Activated CD4-positive, alpha-beta T cell treated with anti-CD3 and anti-CD28 coated beads, Interleukin-2, amount 50 U/mL, for 1 hour (primary cell): ENCODE data around the gene NFATC1.

ENCODE experiments used
- DNase-seq: peaks from one replicate; pipeline ENCODE4 v3.0.0-alpha.2; 2020

Gene NFATC1

DNA sequence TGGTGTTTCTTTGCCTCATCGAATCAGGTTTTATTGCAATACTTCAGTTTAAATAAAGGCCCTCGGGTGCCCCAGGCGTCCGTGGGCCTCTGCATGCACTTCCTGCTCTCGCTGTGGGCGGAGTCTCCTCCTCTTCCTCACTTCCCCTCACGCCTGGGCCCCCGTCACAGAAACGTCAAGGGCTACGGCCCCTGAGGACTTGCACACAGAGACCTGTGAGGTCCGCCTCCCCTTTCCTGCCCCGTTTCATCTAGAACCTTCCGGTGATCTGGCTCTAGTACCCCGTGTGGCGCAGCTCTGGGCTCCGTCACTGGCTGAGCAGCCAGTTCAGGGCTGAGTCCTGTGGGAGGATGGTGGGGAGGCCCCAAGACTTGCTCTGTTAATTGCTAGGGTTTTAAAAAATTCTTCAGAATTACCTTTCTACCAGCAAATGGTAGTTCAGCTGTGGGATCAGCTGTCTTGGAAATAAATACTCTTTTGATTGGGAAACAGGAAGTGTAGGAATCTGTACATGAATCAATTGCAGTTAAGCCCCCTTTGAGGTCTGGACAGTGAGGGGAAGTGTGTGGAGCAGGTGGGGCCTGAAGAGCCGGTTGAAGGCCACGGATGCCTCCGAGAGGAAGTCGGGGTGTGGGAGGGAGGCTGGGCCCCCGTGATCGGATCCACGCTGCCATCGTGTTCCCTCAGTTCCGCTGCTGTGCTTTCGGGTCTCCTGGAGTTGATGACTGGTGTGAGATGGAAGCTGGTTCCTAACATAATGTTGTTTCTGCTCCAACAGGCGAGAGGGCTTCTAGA is 10.2 kb downstream of the NFATC1 start:
- DNase-seq, result peak; percentile 88

DNA sequence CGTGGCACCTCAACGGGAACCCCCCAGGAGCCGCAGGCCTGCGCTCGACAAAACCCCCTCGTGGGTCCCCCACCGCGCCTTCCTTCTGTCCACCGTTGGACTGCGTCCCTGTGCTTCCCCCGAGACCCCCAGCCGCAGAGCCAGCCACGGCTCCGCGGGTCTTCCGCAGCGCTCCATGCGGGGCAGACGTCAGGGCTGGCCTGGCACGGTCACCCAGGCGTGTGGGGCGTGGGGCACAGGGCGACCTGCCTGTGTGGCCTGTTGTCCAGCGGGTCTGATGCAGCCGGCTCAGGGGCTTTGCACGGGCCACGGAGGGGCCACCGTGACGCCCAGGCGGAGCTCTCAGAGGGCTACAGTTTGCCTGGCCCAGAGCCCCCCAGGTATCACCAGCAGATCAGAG is 11.0 kb downstream of the NFATC1 start:
- DNase-seq, result no peak

DNA sequence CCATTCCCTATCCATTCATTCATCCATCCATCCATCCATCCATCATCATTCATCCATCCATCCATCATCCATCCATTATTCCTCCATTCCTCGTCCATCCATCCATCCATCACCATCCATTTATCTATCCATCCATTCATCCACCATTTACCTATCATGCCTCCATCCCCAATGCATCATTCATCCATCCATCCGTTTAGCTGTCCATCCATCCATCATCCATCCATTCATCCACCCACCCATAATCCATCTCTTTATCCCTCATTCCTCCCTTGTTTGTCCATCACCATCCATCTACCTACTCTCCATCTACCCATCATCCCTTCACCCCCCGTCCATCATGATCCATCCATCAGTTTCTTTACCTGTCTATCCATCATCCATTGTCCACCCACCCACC is 13.6 kb downstream of the NFATC1 start:
- DNase-seq, result no peak

DNA sequence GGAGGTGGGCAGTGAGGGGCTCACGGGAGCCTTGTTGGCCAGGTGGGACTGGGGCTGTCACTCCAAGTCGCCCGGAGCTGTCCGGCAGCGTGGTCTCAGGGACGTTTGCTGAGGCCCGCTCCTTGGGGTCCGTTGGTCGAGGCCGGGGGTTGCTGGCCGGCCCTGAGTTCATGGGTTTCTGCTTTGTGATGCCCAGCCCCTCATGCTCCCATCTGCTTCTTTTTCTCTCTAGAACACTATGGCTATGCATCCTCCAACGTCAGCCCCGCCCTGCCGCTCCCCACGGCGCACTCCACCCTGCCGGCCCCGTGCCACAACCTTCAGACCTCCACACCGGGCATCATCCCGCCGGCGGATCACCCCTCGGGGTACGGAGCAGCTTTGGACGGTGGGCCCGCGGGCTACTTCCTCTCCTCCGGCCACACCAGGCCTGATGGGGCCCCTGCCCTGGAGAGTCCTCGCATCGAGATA is 14.5 kb downstream of the NFATC1 start:
- DNase-seq, result peak; percentile 1

DNA sequence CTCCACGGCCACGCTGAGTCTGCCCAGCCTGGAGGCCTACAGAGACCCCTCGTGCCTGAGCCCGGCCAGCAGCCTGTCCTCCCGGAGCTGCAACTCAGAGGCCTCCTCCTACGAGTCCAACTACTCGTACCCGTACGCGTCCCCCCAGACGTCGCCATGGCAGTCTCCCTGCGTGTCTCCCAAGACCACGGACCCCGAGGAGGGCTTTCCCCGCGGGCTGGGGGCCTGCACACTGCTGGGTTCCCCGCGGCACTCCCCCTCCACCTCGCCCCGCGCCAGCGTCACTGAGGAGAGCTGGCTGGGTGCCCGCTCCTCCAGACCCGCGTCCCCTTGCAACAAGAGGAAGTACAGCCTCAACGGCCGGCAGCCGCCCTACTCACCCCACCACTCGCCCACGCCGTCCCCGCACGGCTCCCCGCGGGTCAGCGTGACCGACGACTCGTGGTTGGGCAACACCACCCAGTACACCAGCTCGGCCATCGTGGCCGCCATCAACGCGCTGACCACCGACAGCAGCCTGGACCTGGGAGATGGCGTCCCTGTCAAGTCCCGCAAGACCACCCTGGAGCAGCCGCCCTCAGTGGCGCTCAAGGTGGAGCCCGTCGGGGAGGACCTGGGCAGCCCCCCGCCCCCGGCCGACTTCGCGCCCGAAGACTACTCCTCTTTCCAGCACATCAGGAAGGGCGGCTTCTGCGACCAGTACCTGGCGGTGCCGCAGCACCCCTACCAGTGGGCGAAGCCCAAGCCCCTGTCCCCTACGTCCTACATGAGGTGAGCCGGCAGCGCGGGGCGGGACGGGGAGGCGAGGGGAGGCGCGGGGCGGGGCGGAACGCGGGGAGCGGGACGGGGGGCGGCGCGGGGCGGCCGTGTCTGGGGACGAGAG is 15.2 kb downstream of the NFATC1 start:
- peak; percentile 2 for DNase-seq

DNA sequence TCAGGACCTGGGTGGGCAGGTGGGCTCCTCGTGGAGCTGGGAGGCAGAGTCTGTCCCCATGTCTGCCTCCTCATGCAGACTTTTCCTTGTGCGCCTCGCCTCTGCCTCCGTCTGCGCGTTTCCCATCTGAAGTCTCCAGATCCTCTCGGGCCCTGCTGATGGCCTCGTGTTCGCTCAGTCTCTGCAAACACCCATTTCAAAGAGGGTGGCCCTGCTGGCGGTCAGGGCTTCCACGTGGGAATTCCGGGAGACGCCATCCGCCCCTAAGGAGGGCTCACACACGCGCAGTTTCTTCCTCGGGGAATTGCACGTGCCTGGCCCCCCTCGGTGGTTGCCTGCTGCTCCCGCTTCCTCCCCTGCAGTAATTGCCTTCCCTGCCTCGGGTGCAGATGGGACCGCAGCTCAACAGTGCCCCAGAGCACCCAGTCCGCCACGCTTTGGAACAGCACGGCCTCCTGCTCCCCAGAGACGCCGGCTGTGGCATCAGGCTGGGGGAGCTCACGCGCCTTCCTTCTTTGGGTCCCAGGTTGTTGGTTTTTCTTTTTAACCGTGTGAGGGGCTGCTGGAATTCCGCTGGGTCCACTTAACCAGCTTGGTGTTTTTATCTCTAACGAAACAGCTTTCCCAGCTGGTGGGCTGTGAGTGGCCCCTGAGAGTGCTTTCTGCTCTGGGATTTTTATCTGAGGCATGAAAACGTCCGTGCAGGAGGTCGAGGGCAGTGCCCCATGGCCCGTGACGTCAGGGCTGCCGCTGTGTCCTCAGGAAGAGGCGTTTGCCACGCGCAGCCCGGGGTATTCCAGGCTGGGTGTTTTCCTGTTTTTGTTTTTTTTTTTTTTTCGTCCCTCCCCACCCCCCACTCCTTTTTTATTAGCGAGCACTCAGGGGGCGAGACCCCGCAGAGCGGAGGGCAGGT is 16.1 kb downstream of the NFATC1 start:
- DNase-seq, result no peak

DNA sequence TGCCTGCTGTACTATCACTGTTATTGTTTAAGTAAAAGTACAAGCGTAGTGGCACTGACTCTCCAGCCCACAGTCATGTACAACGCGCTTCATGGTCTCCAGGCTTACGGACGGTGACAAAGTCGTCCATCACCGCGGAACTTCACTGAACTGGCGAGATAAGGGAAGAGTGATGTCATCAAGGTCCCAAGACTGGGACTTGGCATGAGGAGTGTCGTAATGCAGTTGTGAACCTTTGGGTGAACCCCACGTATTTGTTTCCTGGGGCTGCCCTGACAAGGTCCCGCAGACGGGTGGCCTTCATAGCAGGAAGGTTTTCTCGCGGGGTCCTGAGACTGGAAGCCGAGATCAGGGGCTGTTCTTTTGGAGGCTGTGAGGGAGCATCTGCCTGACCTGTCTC is 17.3 kb downstream of the NFATC1 start:
- DNase-seq, result no peak

DNA sequence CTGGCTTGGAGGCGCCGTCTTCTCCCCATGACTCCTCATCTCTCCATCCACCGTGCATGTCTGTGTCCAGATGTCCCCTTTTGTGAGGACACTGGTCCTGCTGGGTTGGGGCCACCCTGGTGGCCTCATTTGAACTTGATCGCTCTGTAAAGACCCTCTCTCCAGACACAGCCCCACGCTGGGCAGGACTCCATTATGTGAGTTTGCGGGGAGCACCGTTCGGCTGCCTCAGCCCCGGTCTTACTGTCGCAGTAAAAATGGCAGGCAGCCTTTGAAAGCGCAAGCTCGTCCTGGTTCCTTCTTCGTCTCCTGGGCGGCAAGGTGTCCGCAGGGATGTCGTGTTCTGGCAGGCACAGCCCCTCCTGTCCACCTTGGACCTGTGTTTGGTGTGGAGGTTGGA is 17.7 kb downstream of the NFATC1 start:
- DNase-seq, result no peak

DNA sequence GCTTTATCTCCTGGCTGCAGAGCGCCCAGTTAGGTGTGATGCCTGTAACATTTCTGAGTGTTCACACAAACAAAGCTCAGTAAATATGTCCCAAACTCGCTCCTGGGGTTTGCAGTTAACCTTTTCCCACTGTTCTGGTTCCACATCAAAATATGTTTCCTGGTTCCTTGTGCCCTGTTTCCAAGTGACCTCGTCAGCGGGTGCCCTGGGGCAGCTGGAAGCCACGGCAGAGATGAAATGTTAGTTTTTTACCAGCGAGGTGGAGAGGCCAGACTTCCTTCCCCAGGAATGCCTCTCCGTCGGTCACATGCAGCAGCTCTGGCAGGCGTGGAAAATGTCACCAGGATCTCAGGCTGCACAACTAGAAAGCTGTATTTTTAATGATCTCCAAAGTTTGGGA is 18.2 kb downstream of the NFATC1 start:
- no peak for DNase-seq

DNA sequence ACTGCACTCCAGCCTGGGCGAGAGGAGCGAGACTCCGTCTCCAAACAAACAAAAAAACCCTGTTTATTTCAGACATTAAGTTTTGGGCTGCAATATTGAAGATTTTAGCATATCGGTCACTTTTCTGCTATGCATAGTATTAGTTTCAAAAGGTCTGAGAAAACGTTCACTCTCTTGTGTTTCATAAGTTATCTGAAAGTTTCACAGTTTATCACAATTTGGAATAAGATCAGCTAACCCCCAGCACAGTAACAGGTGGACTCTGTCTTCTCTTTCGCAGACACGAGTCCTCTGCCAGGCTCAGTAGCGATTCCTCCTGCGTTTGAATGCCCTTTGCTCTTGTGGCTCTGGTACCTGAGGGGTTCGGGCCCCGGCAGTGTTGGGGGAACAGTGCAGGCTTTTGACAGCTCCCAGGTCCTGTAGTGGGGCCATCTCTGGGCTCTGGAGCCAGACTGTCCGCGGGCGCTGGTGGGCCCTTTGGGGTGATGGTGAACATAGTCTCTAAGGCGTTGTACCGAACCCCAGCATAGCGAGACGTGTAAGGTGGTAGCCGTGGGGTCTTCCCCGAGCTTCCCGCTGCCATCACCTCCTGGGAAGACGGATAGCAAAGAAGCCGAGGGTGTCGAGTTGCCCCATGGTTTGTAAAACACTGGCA is 20.4 kb downstream of the NFATC1 start:
- no peak for DNase-seq

DNA sequence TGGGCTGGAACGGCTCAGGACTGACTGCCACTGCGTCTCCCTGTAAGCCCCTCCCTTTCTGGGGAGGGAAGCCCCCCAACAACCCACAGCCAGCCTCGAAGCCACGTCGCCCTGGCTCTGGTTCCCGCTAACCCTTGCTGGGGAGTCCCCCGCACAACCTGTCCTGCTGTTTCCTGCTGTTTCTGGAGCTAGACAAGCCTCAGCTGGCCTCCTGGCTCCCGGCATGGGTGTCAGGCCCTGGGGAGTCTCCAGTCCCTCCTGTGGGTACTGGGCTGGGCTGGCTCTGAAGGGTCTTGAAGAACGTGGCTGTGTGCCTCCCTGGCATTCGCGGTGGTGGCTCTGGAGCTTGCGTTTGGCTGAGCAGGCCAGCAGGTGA is 20.9 kb downstream of the NFATC1 start:
- DNase-seq, result no peak

DNA sequence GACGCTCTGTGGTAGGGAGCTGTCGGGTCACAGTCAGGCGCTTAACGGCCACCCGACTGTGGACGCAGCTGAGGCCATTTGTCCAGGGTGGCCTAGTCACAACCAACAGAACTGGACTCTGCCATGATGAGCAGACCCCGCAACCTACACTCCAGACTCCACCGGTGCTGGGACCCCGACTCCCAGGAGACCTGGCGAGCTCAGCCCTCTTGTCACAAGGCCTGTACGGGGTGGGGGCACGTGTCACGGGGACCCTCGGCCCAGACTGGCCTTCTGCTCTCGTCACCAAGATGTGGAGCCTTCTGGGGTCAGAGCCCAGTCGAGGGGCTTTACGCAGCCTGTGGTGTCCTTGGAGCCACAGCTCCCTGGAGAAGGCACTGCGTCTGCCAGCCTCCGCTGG is 22.5 kb downstream of the NFATC1 start:
- DNase-seq, result no peak

DNA sequence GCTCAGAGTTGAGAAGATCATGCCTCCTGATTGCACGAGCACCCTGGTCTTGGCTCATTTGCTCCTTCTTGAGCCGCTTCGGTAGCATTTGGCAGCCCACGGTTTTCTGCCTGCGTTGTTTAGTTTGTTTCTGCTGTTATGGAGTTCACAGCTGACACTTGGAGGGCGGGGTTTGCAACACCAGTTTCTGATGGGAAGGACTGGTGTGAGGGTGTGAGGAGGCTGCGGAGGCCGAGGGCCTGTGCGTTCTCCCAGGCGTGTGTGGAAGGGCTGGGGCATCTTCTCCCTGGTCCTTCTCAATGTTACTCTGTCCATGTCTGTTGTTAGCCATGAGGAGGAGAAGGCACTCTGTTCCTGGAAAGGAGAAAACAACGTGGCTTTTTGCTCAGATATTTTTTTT is 22.9 kb downstream of the NFATC1 start:
- no peak for DNase-seq

DNA sequence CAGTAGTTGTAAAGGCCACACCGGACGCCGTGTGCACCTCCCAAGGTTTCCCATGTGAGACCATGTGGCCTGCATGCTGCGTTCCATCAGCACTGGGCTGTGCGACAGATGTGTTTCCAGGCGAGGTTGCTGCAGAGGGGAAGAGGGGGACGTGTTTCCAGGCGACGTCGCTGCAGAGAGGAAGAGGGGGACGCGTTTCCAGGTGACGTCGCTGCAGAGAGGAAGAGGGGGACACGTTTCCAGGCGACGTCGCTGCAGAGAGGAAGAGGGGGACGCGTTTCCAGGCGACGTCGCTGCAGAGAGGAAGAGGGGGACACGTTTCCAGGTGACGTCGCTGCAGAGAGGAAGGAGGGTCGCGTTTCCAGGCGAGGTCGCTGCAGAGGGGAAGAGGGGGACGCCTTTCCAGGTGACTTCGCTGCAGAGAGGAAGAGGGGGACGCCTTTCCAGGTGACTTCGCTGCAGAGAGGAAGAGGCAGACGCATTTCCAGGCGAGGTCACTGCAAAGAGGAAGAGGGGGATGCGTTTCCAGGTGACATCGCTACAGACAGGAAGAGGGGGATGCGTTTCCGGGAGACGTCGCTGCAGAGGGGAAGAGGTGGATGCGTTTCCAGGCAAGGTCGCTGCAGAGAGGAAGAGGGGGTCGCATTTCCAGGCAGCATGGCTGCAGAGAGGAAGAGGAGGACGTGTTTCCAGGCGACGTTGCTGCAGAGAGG is 24.5 kb downstream of the NFATC1 start:
- no peak for DNase-seq

DNA sequence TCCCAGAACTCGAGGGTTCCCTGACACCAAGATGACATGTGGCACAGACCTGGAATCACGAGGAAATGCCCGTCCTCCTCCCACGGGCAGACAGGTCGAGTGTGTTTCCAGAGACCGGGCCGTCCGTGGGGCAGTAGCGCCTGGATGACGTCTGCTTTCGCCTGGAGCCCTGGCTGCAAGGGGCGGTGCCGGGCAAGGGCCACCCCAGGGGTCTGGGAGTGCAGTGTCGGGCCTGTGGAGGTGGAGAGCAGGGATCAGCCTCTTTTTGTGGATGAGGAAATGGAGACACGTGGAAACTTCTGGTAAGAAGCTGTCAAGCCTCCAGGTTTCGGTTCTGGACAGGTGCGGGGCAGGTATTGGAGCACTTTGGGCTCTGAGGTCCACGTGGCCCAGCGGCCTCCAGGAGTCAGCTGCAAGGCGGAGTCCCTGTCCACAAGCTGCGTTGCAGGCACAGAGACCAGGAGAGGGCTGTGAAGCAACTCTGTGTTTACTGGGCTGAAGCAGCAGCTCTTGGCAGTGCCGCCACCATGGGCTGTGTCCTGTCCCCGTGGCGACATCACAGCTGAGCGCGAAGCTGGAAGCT is 25.6 kb downstream of the NFATC1 start:
- DNase-seq, result no peak

DNA sequence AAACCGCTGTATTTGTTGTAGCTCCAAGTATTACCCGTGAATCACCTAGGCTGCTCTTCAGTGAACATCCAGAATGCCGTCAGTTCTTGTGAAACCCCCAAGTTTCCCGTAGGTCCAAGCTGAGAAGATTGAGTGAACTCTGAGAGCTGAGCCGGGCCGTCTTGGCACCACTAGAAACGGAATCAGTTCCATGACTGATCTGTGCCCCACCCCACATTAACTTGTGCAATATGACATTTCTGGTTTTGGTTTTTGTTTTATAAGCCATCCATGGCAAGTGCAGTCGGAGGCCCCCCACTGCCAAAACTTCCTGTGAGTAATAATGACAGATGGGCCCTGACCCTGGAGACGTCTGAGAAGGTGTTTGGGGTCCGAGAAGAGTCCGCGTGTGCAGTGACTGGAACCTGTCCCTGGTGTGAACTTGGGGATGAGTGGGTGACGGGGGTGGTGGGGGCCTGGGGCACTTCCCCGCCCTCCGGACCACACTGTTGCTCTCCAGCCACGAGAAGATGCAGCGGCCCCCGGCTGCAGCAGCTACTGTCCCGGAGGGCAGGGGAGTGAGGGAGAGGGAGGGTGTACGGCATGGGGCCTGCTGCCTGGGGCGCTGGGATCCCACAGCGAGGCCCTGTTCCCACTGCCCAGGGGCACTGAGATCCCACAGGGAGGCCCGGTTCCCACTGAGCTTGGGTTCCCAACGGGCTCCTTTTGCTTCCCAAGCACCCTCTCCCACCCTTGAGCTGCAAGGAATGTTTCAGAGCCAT is 26.5 kb downstream of the NFATC1 start:
- DNase-seq, result no peak

DNA sequence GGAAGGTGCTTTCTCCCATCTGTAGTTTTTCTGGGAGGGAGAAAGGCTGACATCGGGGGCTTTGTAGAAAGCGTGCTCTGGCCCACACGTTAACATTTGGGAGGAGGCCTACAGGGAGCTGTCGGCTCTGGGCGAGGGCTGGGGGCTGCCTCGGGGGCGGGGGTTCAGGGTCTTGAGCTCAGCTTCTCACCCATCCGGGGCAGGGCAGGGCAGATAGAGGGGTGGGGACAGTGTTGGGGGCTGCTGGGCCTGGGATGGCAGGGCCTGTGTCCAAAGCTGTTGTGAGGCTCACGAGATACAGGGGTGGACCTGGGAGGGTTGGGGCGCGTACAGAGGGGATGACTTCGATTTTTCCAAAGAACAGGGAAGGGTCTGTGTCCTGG is 27.0 kb downstream of the NFATC1 start:
- no peak for DNase-seq

DNA sequence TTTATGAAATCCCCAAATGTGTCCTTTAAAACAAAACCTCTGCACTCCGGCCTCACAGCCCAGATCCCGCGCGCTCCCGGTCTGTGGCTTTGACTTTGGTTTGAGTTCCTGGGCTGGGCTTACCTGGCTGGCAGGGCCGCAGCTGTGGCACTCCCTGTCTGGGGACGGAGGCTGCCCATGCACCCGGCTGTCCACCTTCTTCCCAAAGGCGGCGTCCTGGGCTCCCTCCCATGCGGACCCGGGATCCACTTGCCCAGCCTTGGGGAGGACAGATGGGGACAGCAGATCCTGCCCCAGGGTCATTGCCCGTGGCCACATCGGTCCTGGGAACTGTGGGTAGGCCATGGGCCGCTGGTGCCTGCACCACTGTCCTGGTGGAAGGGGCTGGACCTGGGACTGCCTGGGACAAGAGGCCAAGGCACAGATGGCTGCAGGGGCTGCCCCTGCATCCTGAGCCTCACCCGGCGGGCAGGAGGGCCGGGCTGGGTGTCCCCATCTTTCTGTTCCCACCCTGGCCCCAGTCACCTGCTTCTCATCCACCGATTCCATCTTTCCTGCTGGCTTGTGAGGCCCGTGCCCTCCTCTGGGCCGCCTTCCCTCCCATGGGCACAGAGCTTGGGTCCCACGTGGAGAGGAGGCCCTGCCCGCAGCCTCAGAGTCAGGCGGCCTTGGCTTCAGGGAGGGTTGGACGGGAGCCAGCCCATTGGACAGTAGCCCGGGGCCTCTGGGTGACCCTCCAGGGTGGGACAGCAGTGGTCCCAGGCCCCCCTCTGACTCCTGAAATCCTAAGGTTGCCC is 27.7 kb downstream of the NFATC1 start:
- no peak for DNase-seq

DNA sequence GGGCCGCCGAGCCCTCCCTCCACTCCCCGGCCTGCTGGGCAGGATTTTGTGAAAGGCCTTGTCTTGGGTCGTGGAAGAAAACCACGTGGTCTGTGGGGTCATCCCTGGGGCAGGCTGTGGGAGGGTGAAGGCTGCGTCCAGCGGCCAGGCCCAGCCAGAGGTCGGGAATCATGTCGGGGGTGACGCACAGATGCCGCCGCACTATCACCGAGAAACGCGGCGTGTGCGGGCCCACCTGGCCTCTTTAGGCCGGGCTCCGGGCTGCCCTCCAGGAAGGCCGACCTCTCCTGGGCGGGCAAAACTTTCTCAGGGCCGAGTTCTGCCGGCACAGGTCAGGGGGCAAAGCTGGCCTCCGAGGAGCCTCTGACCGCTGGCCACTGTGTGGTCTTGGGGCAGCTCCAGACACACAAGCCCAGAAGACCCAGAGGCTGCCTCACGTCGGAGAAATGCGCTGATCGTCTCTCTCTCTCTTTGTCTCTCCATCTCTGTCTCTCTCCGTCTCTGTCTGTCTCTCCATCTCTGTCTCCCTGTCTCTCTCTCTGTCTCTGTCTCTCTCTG is 28.4 kb downstream of the NFATC1 start:
- DNase-seq, result no peak
